ENCODE results near the gene CDH4. TPM values are rescaled to one million over a fixed set of nuclear protein-coding genes. Genes with fewer than 3 reads are reported as not detected.

CDH4 gene
- total and polyA plus RNA-seq, 9 donors, result 0.12 to 4.4 (median 0.36) TPM

GRCh38 chr20:61284752-61285151 lies 32.7 kb downstream of the CDH4 start:
- no peaks in the 10 kb centered on the region for H3K4me1 ChIP-seq (ENCODE audit: insufficient read depth)
- no peak overlapping the region for H3K27ac ChIP-seq
- no peaks in the 10 kb centered on the region for H3K36me3 ChIP-seq
- H3K27me3 ChIP-seq, result no peaks in the 10 kb centered on the region
- H3K4me3 ChIP-seq, result no peak overlapping the region
- TF ChIP-seq EP300 (IDR thresholded peaks at IDR 0.05), result no peak
- TF ChIP-seq CTCF (IDR thresholded peaks at IDR 0.05), result no peak
- no peak for TF ChIP-seq POLR2A (IDR thresholded peaks at IDR 0.05)
- WGBS, 3 donors, result 52 to 66% (median 64%) methylated on average over 5 of the region's 5 CpGs
- H3K9me3 ChIP-seq, result no peaks in the 10 kb centered on the region
- no peak for DNase-seq
- intact Hi-C loops (cut with DNase I), result no loop called here

- TF ChIP-seq EP300 (IDR thresholded peaks at IDR 0.05) (no peak), CTCF (IDR thresholded peaks at IDR 0.05) (no peak), POLR2A (IDR thresholded peaks at IDR 0.05) (no peak)
- Histone ChIP-seq H3K9me3 (no peaks in the 10 kb centered on the region), H3K4me1 (ENCODE audit: insufficient read depth) (no peaks in the 10 kb centered on the region), H3K4me3 (no peak overlapping the region), H3K27ac (no peak overlapping the region), H3K36me3 (no peaks in the 10 kb centered on the region), H3K27me3 (no peaks in the 10 kb centered on the region)
- no peak for DNase-seq
- intact Hi-C loops (cut with DNase I), result no loop called here
- 73 to 78% (median 76%) methylated on average over 15 of the region's 15 CpGs for WGBS, 3 donors
Observed at GRCh38 chr20:61285152-61285645, 33.1 kb downstream of the CDH4 start.

GRCh38 chr20:61285691-61286090 lies 33.6 kb downstream of the CDH4 start:
- DNase-seq, result no peak
- H3K27ac ChIP-seq, result no peak overlapping the region
- no peak for TF ChIP-seq POLR2A (IDR thresholded peaks at IDR 0.05)
- TF ChIP-seq EP300 (IDR thresholded peaks at IDR 0.05), result no peak
- TF ChIP-seq CTCF (IDR thresholded peaks at IDR 0.05), result no peak
- intact Hi-C loops (cut with DNase I), result no loop called here
- H3K4me3 ChIP-seq, result no peak overlapping the region
- 82 to 83% (median 83%) methylated on average over 8 of the region's 8 CpGs for WGBS, 3 donors
- H3K36me3 ChIP-seq, result no peaks in the 10 kb centered on the region
- no peaks in the 10 kb centered on the region for H3K4me1 ChIP-seq (ENCODE audit: insufficient read depth)
- H3K27me3 ChIP-seq, result no peaks in the 10 kb centered on the region
- no peaks in the 10 kb centered on the region for H3K9me3 ChIP-seq

- Histone ChIP-seq H3K27ac (no peak overlapping the region), H3K27me3 (no peaks in the 10 kb centered on the region), H3K9me3 (no peaks in the 10 kb centered on the region), H3K4me3 (no peak overlapping the region), H3K36me3 (no peaks in the 10 kb centered on the region), H3K4me1 (ENCODE audit: insufficient read depth) (no peaks in the 10 kb centered on the region)
- no peak for DNase-seq
- TF ChIP-seq CTCF (IDR thresholded peaks at IDR 0.05), result no peak
- TF ChIP-seq EP300 (IDR thresholded peaks at IDR 0.05), result no peak
- no peak for TF ChIP-seq POLR2A (IDR thresholded peaks at IDR 0.05)
- WGBS, 3 donors, result 22 to 30% (median 22%) methylated on average over 15 of the region's 15 CpGs
- intact Hi-C loops (cut with DNase I), result no loop called here
Observed at GRCh38 chr20:61287583-61288275, 35.7 kb downstream of the CDH4 start.

All from ovary (tissue), 9 donors.